SW 1271 (cell line): ENCODE measurements around the gene IL17RA.

Source experiments
- DNase-seq, 2 experiments: peaks; one replicate each; lab custom pipeline; 2025; lab: John Stamatoyannopoulos, UW

IL17RA gene

GRCh38 chr22:17158176-17158567 is 73.4 kb downstream of the IL17RA start:
- DNase-seq: no peak

GRCh38 chr22:17158568-17159503 is 74.0 kb downstream of the IL17RA start, which contains the start of gene HDHD5:
Gene HDHD5, minus strand, starts transcription at chr22:17159277. Its CDS starts 26 bp downstream, at chr22:17159251.
- peak; percentile 10 to 39 for DNase-seq

GRCh38 chr22:17159504-17159951 is 74.7 kb downstream of the IL17RA start:
- peak in 1 of 2 experiments; percentile 1 for DNase-seq

GRCh38 chr22:17161991-17162390 is 77.2 kb downstream of the IL17RA start:
- DNase-seq: no peak

- no peak for DNase-seq
These were observed 77.9 kb downstream of the IL17RA start for GRCh38 chr22:17162731-17163130.

- no peak for DNase-seq
These were observed 79.7 kb downstream of the IL17RA start for GRCh38 chr22:17164392-17165024.
